Calu3 (cell line): ENCODE results near the gene KLHL29. TPM values are rescaled to one million over a fixed set of nuclear protein-coding genes. Genes with fewer than 3 reads are reported as not detected.

Experiments
- BruUV-seq: library from RNA; stranded (reverse); fragments of 400-500 nt; replicated peaks from 2 replicates; lab custom pipeline; 2021; lab: Mats Ljungman, UMichigan
- CTCF ChIA-PET: fragments of 300-600 bp; sonication (Branson Sonifier 250); formaldehyde crosslinking; loops from one replicate; lab custom pipeline; 2022; ENCODE audit warnings: antibody characterized with exemption; lab: Charles Lee
- DNase-seq: peaks from one replicate; pipeline ENCODE4 v3.0.0; 2022
- H3K27ac Mint-ChIP-seq: one replicate; pipeline ENCODE4 v1.8.0; 2022; ENCODE audit warnings: mixed read lengths; ENCODE audit not compliant: unreplicated experiment
- H3K27me3 Mint-ChIP-seq: one replicate; pipeline ENCODE4 v1.8.0; 2022; ENCODE audit warnings: mixed read lengths; ENCODE audit not compliant: unreplicated experiment
- H3K36me3 Mint-ChIP-seq: one replicate; pipeline ENCODE4 v1.8.0; 2022; ENCODE audit warnings: mild to moderate bottlenecking, moderate library complexity, mixed read lengths; ENCODE audit not compliant: insufficient read depth, unreplicated experiment
- H3K4me1 Mint-ChIP-seq: one replicate; pipeline ENCODE4 v1.8.0; 2022; ENCODE audit warnings: mild to moderate bottlenecking, low read depth, mixed read lengths; ENCODE audit not compliant: unreplicated experiment
- H3K4me3 Mint-ChIP-seq: one replicate; pipeline ENCODE4 v1.8.0; 2022; ENCODE audit warnings: mild to moderate bottlenecking, low read depth, moderate library complexity, mixed read lengths; ENCODE audit not compliant: unreplicated experiment
- H3K9me3 Mint-ChIP-seq: one replicate; pipeline ENCODE4 v1.8.0; 2022; ENCODE audit warnings: low read depth, mixed read lengths; ENCODE audit not compliant: unreplicated experiment
- intact Hi-C: fragments of 100-400 bp; cut with micrococcal nuclease; formaldehyde crosslinking; loops from one replicate; pipeline ENCODE4 v1.10.0; 2022; ENCODE audit not compliant: unreplicated experiment
- total RNA-seq: library from RNA; stranded (reverse); gene quantifications from 2 replicates; pipeline ENCODE4 v1.2.3, GENCODE V29; 2022
- TF ChIP-seq, protein P1 (sequence below): fragments of 200-600 bp; IDR thresholded peaks from one replicate; pipeline ENCODE4 v1.8.0; 2022; ENCODE audit warnings: antibody characterized with exemption; ENCODE audit not compliant: unreplicated experiment

The KLHL29 gene
- total RNA-seq, 1 experiment from 2014 or later = 11.9 TPM

DNA sequence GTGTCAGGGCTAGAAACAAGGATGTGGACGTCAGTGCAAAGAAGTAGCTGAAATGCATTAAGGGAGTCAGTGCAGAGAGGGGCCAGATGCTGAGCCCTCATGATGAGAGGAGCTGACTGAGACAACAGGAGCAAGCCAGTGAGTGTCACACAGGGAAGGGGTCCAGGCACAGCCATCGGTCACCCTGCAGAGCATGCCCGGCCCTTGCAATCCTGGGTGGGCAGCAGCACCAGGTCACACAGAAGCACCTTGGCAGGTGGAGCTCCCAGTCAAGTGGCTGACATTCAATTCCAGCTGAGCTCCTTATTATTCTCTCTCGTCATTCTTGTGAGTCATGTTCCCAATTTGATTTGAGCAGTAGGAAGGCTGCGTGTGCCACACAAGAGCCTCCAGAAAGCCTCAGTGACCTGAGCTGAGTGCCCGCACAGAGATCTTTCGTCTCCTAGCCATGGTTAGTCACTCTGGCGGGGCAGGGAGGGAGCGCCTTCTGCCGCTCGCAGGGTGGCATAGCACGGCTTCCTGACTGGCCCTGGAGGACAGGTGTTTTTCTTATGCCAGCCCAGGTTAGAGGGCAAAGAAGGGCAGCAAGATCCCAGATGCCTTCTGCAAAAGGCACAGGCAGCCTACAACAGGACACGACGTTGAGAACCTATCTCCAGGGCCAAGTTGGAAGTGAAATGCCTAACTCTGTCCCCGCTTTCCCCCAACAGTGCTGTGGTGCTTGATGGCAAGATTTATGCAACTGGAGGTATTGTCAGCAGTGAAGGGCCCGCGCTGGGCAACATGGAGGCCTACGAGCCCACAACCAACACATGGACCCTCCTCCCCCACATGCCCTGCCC is 321.0 kb downstream of the KLHL29 start:
- no peaks in the 10 kb centered on the region for H3K9me3 Mint-ChIP-seq
- H3K36me3 Mint-ChIP-seq = peaks cover 4% of the 10 kb centered on the region
- TF ChIP-seq, protein P1, sequence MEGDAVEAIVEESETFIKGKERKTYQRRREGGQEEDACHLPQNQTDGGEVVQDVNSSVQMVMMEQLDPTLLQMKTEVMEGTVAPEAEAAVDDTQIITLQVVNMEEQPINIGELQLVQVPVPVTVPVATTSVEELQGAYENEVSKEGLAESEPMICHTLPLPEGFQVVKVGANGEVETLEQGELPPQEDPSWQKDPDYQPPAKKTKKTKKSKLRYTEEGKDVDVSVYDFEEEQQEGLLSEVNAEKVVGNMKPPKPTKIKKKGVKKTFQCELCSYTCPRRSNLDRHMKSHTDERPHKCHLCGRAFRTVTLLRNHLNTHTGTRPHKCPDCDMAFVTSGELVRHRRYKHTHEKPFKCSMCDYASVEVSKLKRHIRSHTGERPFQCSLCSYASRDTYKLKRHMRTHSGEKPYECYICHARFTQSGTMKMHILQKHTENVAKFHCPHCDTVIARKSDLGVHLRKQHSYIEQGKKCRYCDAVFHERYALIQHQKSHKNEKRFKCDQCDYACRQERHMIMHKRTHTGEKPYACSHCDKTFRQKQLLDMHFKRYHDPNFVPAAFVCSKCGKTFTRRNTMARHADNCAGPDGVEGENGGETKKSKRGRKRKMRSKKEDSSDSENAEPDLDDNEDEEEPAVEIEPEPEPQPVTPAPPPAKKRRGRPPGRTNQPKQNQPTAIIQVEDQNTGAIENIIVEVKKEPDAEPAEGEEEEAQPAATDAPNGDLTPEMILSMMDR = no peak
- CTCF ChIA-PET = no interaction called here
- no peak overlapping the region for H3K27ac Mint-ChIP-seq
- DNase-seq = no peak
- no TSS peak for BruUV-seq
- no peak overlapping the region for H3K4me3 Mint-ChIP-seq
- no peaks in the 10 kb centered on the region for H3K4me1 Mint-ChIP-seq
- no peaks in the 10 kb centered on the region for H3K27me3 Mint-ChIP-seq
- intact Hi-C loops = no loop called here

GRCh38 chr2:23706613-23707078 is 321.7 kb downstream of the KLHL29 start:
- CTCF ChIA-PET = no interaction called here
- Mint-ChIP-seq H3K4me3 (no peak overlapping the region), H3K27ac (no peak overlapping the region)

GRCh38 chr2:23707096-23707495 is 322.1 kb downstream of the KLHL29 start:
- no peak overlapping the region for H3K27ac Mint-ChIP-seq
- peaks cover 4% of the 10 kb centered on the region for H3K36me3 Mint-ChIP-seq
- CTCF ChIA-PET = no interaction called here
- intact Hi-C loops = no loop called here
- H3K4me1 Mint-ChIP-seq = no peaks in the 10 kb centered on the region
- TF ChIP-seq, protein P1 = no peak
- no peak overlapping the region for H3K4me3 Mint-ChIP-seq
- DNase-seq = no peak
- H3K9me3 Mint-ChIP-seq = no peaks in the 10 kb centered on the region
- BruUV-seq = no TSS peak
- no peaks in the 10 kb centered on the region for H3K27me3 Mint-ChIP-seq

More at GRCh38 chr2:23706613-23707078, 321.7 kb downstream of the KLHL29 start:
- H3K27me3 Mint-ChIP-seq = no peaks in the 10 kb centered on the region
- H3K9me3 Mint-ChIP-seq = no peaks in the 10 kb centered on the region
- TF ChIP-seq, protein P1 = no peak
- no TSS peak for BruUV-seq
- peaks cover 1% of the 10 kb centered on the region for H3K36me3 Mint-ChIP-seq
- no peak for DNase-seq
- no peaks in the 10 kb centered on the region for H3K4me1 Mint-ChIP-seq
- intact Hi-C loops = no loop called here

GRCh38 chr2:23708771-23709170 is 323.8 kb downstream of the KLHL29 start:
- intact Hi-C loops = no loop called here
- H3K4me3 Mint-ChIP-seq = no peak overlapping the region
- H3K36me3 Mint-ChIP-seq = peaks cover 4% of the 10 kb centered on the region
- DNase-seq = no peak
- H3K27me3 Mint-ChIP-seq = no peaks in the 10 kb centered on the region
- H3K27ac Mint-ChIP-seq = no peak overlapping the region
- H3K9me3 Mint-ChIP-seq = no peaks in the 10 kb centered on the region
- TF ChIP-seq, protein P1 = no peak
- H3K4me1 Mint-ChIP-seq = no peaks in the 10 kb centered on the region
- no TSS peak for BruUV-seq
- CTCF ChIA-PET = interaction anchor here (0.6 kb wide), 1 partner anchor 219 kb away, joined by 5 read pairs; no protein-coding TSS in a partner anchor
